Measurements from ENCODE around the gene PARD6G. TPM values are rescaled to one million over a fixed set of nuclear protein-coding genes. Genes with fewer than 3 reads are reported as not detected.
"Not testable (repeated sequence)": the region's sequence is repeated elsewhere in the genome, so short reads cannot be mapped to it uniquely, and the experiment has no call there.

Gene PARD6G
- total RNA-seq (1 to 10 TPM; 5.3 to 7.5 TPM), polyA plus RNA-seq (ENCODE audit: insufficient read depth, low read depth, low replicate concordance) (3.0 TPM)
- long read RNA-seq, donor 1, partial matches to known transcripts = 0 of 1 reads
- long read RNA-seq, donor 1, other reads (novel, unspliced or antisense) = 0 of 1 reads
- long read RNA-seq, donor 2 = 0 reads

DNA sequence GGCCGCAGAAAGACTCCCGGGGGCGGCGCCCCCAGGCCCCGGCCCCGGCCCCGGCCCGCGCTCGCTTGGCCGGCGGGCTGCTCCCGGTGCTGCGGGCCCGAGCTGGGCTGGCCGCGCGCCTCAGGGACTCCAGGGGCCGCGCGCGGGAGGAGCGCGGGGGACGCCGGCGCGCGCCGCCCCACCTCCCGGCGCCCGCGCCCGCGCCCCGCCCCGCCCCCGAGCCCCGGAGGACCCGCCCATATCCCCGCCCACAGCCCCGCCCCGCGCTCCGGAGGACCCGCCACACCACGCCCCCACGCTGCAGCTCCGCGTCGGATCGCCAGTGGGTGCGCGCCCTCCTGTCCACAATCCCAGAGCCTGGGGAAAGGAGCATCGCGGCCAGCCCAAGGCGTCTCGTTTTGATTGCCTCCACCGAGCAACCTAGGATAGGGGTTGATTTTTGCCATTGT is at the start of gene PARD6G:
TSS of gene PARD6G (minus strand) at position 122 of the 449 bp plus-strand sequence. CDS start 166 bp downstream, outside the sequence.
- peak within 1 kb of the TSS in 1 of 2 donors; percentile 50 for H3K27ac ChIP-seq
- intact Hi-C loops (cut with DNase I; ENCODE audit: low total_unique reads) = no loop called here

DNA sequence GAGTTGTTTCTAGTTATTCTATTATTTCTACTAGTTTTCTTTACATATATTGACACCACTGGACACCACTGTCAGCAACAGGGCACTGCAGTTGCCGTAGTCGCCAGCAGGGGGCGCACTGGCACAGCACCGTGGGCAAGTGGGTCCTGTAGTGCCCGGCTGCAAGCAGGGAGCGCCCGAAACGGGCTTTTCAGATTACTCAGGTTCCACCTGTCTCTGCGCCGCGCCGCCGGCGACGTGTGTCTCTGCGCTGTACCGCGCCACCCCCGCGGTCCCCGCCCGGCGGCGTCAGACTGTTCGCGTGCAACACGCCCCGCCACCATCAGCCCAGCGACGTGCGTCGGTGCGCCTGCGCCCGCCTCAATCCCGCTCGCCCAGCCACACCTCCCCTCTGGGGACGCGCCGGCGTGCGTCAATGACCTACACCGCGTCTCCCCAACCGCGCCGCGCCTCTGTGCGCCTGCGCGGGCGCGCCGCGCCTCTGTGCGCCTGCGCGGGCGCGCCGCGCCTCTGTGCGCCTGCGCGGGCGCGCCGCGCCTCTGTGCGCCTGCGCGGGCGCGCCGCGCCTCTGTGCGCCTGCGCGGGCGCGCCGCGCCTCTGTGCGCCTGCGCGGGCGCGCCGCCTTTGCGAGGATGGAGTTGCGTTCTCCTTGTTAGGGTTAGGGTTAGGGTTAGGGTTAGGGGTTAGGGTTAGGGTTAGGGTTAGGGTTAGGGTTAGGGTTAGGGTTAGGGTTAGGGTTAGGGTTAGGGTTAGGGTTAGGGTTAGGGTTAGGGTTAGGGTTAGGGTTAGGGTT is 15.1 kb upstream of the PARD6G start:
- H3K27me3 ChIP-seq; H3K9me3 ChIP-seq; H3K4me1 ChIP-seq; H3K36me3 ChIP-seq (ENCODE audit: low read depth, missing control alignments); intact Hi-C loops (cut with DNase I; ENCODE audit: low total_unique reads); H3K27ac ChIP-seq: not testable (repeated sequence)
- 63 to 65% methylated on average over 51 to 91 of the region's 91 CpGs for WGBS, 2 donors
- H3K4me3 ChIP-seq = peak overlapping the region; percentile 49 to 54
- DNase-seq = peak; percentile 75
- TF ChIP-seq, protein P1, sequence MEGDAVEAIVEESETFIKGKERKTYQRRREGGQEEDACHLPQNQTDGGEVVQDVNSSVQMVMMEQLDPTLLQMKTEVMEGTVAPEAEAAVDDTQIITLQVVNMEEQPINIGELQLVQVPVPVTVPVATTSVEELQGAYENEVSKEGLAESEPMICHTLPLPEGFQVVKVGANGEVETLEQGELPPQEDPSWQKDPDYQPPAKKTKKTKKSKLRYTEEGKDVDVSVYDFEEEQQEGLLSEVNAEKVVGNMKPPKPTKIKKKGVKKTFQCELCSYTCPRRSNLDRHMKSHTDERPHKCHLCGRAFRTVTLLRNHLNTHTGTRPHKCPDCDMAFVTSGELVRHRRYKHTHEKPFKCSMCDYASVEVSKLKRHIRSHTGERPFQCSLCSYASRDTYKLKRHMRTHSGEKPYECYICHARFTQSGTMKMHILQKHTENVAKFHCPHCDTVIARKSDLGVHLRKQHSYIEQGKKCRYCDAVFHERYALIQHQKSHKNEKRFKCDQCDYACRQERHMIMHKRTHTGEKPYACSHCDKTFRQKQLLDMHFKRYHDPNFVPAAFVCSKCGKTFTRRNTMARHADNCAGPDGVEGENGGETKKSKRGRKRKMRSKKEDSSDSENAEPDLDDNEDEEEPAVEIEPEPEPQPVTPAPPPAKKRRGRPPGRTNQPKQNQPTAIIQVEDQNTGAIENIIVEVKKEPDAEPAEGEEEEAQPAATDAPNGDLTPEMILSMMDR (IDR thresholded peaks at IDR 0.05) = peak; percentile 74 to 81 (median 79)

More for the DNA sequence above, at the start of gene PARD6G:
- H3K4me3 ChIP-seq = peak within 1 kb of the TSS; percentile 71 to 77
- H3K4me1 ChIP-seq = no peaks in the 10 kb centered on the region
- DNase-seq = peak; percentile 89
- H3K36me3 ChIP-seq (ENCODE audit: low read depth, missing control alignments) = no peaks in the 10 kb centered on the region
- H3K9me3 ChIP-seq = no peaks in the 10 kb centered on the region
- H3K27me3 ChIP-seq = no peaks in the 10 kb centered on the region
- 0 to 1% methylated on average over 10 to 48 of the region's 60 CpGs for WGBS, 2 donors
- TF ChIP-seq, protein P1 (IDR thresholded peaks at IDR 0.05) = no peak
- TF ChIP-seq POLR2A (IDR thresholded peaks at IDR 0.05) = no peak

- 92% methylated on average over 4 of the region's 4 CpGs for WGBS, 2 donors
- DNase-seq = peak; percentile 9
- Histone ChIP-seq H3K36me3 (ENCODE audit: low read depth, missing control alignments) (no peaks in the 10 kb centered on the region), H3K9me3 (no peaks in the 10 kb centered on the region), H3K27me3 (no peaks in the 10 kb centered on the region), H3K4me1 (no peaks in the 10 kb centered on the region), H3K27ac (no peak overlapping the region), H3K4me3 (no peak overlapping the region)
- TF ChIP-seq POLR2A (IDR thresholded peaks at IDR 0.05) = no peak
- TF ChIP-seq, protein P1 (IDR thresholded peaks at IDR 0.05) = no peak
- intact Hi-C loops (cut with DNase I; ENCODE audit: low total_unique reads) = no loop called here
Measured at GRCh38 chr18:80259610-80260009, 12.3 kb upstream of the PARD6G start.

GRCh38 chr18:80258640-80259039 is 11.3 kb upstream of the PARD6G start:
- intact Hi-C loops (cut with DNase I; ENCODE audit: low total_unique reads) = no loop called here
- Histone ChIP-seq H3K36me3 (ENCODE audit: low read depth, missing control alignments) (no peaks in the 10 kb centered on the region), H3K9me3 (no peaks in the 10 kb centered on the region), H3K4me1 (no peaks in the 10 kb centered on the region), H3K27me3 (no peaks in the 10 kb centered on the region), H3K27ac (no peak overlapping the region), H3K4me3 (no peak overlapping the region)
- WGBS, 2 donors = 77 to 84% methylated on average over 2 to 3 of the region's 3 CpGs
- no peak for DNase-seq
- no peak for TF ChIP-seq POLR2A (IDR thresholded peaks at IDR 0.05)
- TF ChIP-seq, protein P1 (IDR thresholded peaks at IDR 0.05) = no peak
